ENCODE data around the gene LYRM1. TPM values are rescaled to one million over a fixed set of nuclear protein-coding genes. Genes with fewer than 3 reads are reported as not detected.

The LYRM1 gene
- total and polyA plus RNA-seq, 8 donors, result 9.9 to 30.9 (median 15.5) TPM

GRCh38 chr16:20954574-20954973 lies 54.0 kb downstream of the LYRM1 start:
- FAIRE-seq, result no peak
- Histone ChIP-seq H3K4me3 (no peak overlapping the region), H3K4me1 (no peaks in the 10 kb centered on the region), H3K9me3 (no peaks in the 10 kb centered on the region), H3K27ac (no peak overlapping the region), H3K36me3 (no peaks in the 10 kb centered on the region), H3K27me3 (no peaks in the 10 kb centered on the region)
- no peak for ATAC-seq
- WGBS, 2 donors, result 83 to 90% methylated on average over 11 of the region's 11 CpGs
- no peak for DNase-seq
- TF ChIP-seq, protein P1, sequence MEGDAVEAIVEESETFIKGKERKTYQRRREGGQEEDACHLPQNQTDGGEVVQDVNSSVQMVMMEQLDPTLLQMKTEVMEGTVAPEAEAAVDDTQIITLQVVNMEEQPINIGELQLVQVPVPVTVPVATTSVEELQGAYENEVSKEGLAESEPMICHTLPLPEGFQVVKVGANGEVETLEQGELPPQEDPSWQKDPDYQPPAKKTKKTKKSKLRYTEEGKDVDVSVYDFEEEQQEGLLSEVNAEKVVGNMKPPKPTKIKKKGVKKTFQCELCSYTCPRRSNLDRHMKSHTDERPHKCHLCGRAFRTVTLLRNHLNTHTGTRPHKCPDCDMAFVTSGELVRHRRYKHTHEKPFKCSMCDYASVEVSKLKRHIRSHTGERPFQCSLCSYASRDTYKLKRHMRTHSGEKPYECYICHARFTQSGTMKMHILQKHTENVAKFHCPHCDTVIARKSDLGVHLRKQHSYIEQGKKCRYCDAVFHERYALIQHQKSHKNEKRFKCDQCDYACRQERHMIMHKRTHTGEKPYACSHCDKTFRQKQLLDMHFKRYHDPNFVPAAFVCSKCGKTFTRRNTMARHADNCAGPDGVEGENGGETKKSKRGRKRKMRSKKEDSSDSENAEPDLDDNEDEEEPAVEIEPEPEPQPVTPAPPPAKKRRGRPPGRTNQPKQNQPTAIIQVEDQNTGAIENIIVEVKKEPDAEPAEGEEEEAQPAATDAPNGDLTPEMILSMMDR (IDR thresholded peaks at IDR 0.05), result no peak
- intact Hi-C loops (cut with DNase I), result no loop called here

GRCh38 chr16:20956319-20956718 lies 55.7 kb downstream of the LYRM1 start:
- FAIRE-seq (no peak), DNase-seq (no peak), ATAC-seq (no peak)
- Histone ChIP-seq H3K4me3 (no peak overlapping the region), H3K27me3 (no peaks in the 10 kb centered on the region), H3K27ac (no peak overlapping the region), H3K4me1 (no peaks in the 10 kb centered on the region), H3K36me3 (no peaks in the 10 kb centered on the region), H3K9me3 (no peaks in the 10 kb centered on the region)
- WGBS, 2 donors, result 67% methylated on average over 3 of the region's 3 CpGs
- TF ChIP-seq, protein P1 (IDR thresholded peaks at IDR 0.05), result no peak
- intact Hi-C loops (cut with DNase I), result no loop called here

GRCh38 chr16:20957153-20957552 lies 56.6 kb downstream of the LYRM1 start:
- Histone ChIP-seq H3K27me3 (no peaks in the 10 kb centered on the region), H3K36me3 (no peaks in the 10 kb centered on the region), H3K27ac (no peak overlapping the region), H3K4me3 (no peak overlapping the region), H3K4me1 (no peaks in the 10 kb centered on the region), H3K9me3 (no peaks in the 10 kb centered on the region)
- DNase-seq, result no peak
- TF ChIP-seq, protein P1 (IDR thresholded peaks at IDR 0.05), result no peak
- ATAC-seq, result no peak
- intact Hi-C loops (cut with DNase I), result no loop called here
- 68% methylated on average over 3 of the region's 3 CpGs for WGBS, 2 donors
- no peak for FAIRE-seq

DNA sequence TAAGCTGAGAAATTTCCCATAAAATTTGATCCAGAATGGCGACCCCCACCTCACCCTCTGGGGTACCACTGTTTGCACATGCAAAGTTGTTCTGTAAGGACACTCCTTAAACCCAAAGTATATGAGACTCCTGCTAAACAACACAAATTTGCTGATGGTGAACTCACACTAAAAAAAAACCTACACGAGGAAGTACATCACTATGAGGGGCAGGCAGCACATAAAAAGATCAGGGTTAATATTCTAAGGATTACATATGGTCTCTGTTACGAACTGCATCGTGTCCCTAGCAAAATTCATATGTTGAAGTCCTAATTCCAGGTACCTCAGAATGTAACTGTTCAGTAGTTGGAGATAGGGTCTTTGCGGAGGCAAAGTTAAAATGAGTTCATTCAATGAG lies 60.3 kb downstream of the LYRM1 start:
- H3K36me3 ChIP-seq, result no peaks in the 10 kb centered on the region
- TF ChIP-seq, protein P1 (IDR thresholded peaks at IDR 0.05), result no peak
- no peak for DNase-seq

DNA sequence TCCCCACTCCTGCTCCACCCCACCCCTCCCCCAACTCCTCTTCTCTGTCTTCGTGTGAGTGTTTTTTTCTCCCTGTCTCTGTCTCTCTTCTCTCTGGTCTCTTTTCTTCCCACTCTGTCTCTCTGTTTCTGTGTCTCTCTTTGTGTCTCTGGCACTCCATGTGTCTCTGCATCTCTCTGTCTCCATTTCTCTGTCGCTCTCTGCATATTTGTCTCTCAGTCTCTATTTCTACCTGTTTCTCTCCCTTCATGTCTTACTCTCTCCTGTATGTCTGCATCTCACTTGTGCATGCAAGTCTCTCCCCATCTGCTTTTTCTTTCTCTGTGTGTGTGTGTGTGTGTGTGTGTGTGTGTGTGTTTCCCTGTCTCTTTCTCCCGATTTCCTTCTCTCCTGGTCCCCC lies 68.2 kb downstream of the LYRM1 start:
- intact Hi-C loops (cut with DNase I), result no loop called here
- H3K27ac ChIP-seq, result no peak overlapping the region
- ATAC-seq (no peak), DNase-seq (no peak), FAIRE-seq (no peak)
- no peaks in the 10 kb centered on the region for H3K27me3 ChIP-seq
- no peaks in the 10 kb centered on the region for H3K36me3 ChIP-seq
- H3K4me3 ChIP-seq, result no peak overlapping the region
- no peaks in the 10 kb centered on the region for H3K9me3 ChIP-seq
- TF ChIP-seq, protein P1 (IDR thresholded peaks at IDR 0.05), result no peak
- 52 to 54% methylated on average over 3 of the region's 3 CpGs for WGBS, 2 donors
- H3K4me1 ChIP-seq, result no peaks in the 10 kb centered on the region

More for the DNA sequence above, 60.3 kb downstream of the LYRM1 start:
- Histone ChIP-seq H3K9me3 (no peaks in the 10 kb centered on the region), H3K4me3 (no peak overlapping the region), H3K4me1 (no peaks in the 10 kb centered on the region), H3K27me3 (no peaks in the 10 kb centered on the region), H3K27ac (no peak overlapping the region)
- no peak for FAIRE-seq
- no peak for ATAC-seq
- intact Hi-C loops (cut with DNase I), result no loop called here
- WGBS, 2 donors, result 73 to 75% methylated on average over 5 of the region's 5 CpGs
